DMS114 treated with DMSO at 0.1 percent for 48 hours (cell line): ENCODE measurements around the gene BMP7.

Experiments used
- DNase-seq: peaks from one replicate; lab custom pipeline; 2025; ENCODE audit not compliant: unreplicated experiment; lab: John Stamatoyannopoulos, UW

BMP7 gene

GRCh38 chr20:57155415-57155814 lies 111.0 kb downstream of the BMP7 start:
- DNase-seq = no peak

- DNase-seq = no peak
These were observed 113.1 kb downstream of the BMP7 start for GRCh38 chr20:57153238-57153905.

- DNase-seq = no peak
These were observed 113.9 kb downstream of the BMP7 start for GRCh38 chr20:57152557-57152956.

GRCh38 chr20:57150559-57150958 lies 115.9 kb downstream of the BMP7 start:
- DNase-seq = no peak

GRCh38 chr20:57148263-57148662 lies 118.2 kb downstream of the BMP7 start:
- DNase-seq = no peak

- DNase-seq = no peak
These were observed 119.3 kb downstream of the BMP7 start for GRCh38 chr20:57147185-57147584.

- DNase-seq = no peak
These were observed 120.3 kb downstream of the BMP7 start for GRCh38 chr20:57146155-57146554.

- DNase-seq = no peak
These were observed 121.3 kb downstream of the BMP7 start for GRCh38 chr20:57145089-57145631.

- no peak for DNase-seq
These were observed 123.3 kb downstream of the BMP7 start for GRCh38 chr20:57143173-57143572.

GRCh38 chr20:57142667-57143066 lies 123.8 kb downstream of the BMP7 start:
- DNase-seq = no peak

GRCh38 chr20:57141492-57141891 lies 124.9 kb downstream of the BMP7 start:
- no peak for DNase-seq

GRCh38 chr20:57140416-57140965 lies 126.0 kb downstream of the BMP7 start:
- no peak for DNase-seq

GRCh38 chr20:57139342-57140093 lies 126.9 kb downstream of the BMP7 start:
- DNase-seq = no peak

GRCh38 chr20:57138198-57138995 lies 128.0 kb downstream of the BMP7 start:
- no peak for DNase-seq

- DNase-seq = no peak
These were observed 128.8 kb downstream of the BMP7 start for GRCh38 chr20:57137676-57138075.

GRCh38 chr20:57136734-57137133 lies 129.7 kb downstream of the BMP7 start:
- DNase-seq = no peak

- no peak for DNase-seq
These were observed 130.6 kb downstream of the BMP7 start for GRCh38 chr20:57135875-57136274.

GRCh38 chr20:57134804-57135203 lies 131.6 kb downstream of the BMP7 start:
- DNase-seq = no peak

GRCh38 chr20:57133926-57134650 lies 132.4 kb downstream of the BMP7 start:
- no peak for DNase-seq

- DNase-seq = no peak
These were observed 134.6 kb downstream of the BMP7 start for GRCh38 chr20:57131601-57132391.
